Medulla oblongata (tissue), 1 donor: Measurements from ENCODE around the gene RTN4RL2.

Experiments used
- DNase-seq: peaks from one replicate; pipeline ENCODE4 v3.0.0-alpha.2; 2015; ENCODE audit errors: extremely low spot score

RTN4RL2 gene

GRCh38 chr11:57462597-57462996, 2.3 kb downstream of the RTN4RL2 start:
- no peak for DNase-seq

- no peak for DNase-seq
These were observed 3.6 kb downstream of the RTN4RL2 start for GRCh38 chr11:57463671-57464538.

DNA sequence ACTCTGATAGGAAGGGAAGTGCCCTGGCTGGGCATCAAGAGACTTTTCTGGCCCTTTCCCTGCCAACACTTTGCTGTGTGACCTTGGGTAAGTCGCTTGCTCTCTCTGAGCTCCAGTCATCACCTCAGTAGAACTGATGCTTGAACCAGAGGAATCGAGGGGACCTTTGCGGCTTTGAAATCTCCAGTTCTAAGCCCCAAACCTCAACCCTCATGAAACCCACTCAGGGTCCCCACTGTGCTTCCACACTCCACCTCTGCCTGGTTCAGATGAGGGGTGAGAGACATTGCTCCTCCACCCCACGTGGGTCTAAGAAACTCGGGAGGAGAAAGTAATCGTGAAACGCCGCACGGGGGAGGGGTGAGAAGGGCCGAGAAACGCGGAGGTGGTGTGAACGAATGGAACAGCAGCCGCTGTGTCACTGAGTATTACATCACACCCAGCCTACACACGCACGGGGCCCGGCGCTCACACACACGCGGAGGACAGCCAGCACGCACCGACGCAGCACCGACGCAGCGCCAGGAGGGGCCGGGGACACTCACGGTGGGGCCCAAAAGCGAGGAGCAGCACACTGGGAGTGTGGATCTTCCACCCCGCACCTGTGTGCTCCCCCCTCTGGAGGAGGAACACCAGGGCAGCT, 4.3 kb downstream of the RTN4RL2 start:
- DNase-seq, result no peak

DNA sequence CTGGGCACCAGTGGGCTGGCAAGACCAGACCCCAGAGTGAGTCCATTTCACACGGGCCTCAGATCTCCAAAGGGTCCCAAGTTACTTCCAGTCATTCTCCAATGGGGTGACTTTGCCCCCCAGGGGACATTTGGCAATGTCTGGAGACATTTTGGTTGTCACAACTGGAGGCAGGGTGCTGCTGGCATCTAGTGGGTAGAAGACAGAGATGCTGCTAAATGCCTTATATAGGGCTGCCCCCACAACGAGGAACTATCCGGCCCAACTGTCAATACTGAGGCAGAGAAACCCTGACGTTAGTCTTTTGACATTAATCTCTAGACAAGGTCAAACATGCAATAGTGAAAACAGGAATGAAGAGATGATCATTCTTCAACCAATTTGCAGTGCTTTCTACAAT, 6.4 kb downstream of the RTN4RL2 start:
- no peak for DNase-seq

DNA sequence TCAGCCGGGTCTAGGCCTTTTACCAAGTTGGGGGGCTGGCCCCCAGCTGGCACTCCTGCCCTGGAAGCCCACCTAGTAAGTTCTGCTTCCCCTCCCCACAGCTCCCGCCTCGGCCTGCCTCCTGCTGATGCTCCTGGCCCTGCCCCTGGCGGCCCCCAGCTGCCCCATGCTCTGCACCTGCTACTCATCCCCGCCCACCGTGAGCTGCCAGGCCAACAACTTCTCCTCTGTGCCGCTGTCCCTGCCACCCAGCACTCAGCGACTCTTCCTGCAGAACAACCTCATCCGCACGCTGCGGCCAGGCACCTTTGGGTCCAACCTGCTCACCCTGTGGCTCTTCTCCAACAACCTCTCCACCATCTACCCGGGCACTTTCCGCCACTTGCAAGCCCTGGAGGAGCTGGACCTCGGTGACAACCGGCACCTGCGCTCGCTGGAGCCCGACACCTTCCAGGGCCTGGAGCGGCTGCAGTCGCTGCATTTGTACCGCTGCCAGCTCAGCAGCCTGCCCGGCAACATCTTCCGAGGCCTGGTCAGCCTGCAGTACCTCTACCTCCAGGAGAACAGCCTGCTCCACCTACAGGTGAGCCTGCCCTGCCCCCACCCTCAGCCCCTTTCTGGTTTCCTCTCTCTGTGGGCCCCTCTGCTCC, 7.3 kb downstream of the RTN4RL2 start:
- no peak for DNase-seq

DNA sequence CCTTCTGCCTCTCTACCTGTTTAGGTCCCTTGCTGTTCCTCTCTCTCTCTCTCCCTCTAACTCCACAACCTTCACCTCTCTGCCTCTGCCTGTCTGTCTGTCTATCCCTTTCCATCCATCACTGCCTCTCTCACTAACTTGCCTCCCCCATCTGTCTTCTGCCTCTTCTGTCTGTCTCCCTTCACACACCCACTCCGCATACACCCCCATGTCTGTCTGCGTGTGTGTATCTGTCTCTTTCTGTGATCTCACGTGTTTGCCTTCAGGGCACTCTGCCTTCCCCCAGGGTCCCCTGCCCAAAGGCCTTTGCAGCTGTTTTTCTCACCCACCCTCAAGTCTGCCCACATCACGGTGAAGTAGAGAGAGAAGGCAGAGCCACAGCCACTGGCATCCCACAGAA, 7.9 kb downstream of the RTN4RL2 start:
- DNase-seq, result no peak

DNA sequence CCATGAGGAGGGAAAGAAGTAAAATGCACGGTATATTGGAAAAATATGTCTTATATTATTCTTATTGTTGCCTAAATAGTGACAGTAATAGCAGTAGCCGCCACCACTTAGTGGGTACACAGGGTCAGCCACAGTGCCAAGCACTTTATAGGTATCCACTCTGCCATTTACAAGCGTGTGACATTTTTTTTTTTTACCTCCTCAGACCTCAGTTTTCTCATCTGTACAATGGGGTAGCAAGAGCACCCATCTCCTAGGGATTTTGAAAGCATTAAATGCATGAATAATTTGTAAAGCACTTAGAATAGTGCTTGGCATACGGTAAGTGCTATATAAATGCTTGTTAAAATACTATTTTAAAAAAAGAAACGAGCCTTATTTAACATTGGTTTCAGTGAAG, 8.9 kb downstream of the RTN4RL2 start:
- DNase-seq, result no peak

- DNase-seq, result no peak
These were observed 11.2 kb downstream of the RTN4RL2 start for GRCh38 chr11:57471496-57471895.

DNA sequence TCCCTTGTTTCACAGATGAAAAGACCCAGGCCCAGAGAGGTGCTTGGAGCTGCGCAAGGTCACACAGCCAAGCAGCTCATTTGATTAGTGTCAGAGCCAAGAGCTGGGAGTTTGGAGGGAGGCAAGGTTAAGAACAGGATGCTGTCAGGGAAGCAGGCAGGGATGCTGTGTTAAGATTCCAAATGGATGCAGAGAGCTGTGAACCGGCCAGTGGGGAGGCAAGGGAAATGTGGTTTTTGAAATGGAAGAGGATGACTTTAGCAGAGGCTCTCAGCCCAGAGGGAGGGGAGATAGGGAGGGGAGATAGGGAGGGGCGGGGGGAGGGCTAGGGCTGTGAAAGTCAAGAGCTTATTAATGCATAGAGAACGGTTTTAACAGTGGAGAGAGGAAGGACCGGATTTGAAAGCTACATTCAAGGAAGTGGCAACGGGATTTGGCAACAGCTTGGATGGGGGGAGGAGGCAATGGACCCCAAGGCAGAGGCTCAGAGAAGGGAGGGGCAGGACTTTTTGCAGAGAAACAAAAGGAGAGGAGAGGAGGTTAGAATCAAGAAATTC, 13.0 kb downstream of the RTN4RL2 start:
- DNase-seq, result no peak

DNA sequence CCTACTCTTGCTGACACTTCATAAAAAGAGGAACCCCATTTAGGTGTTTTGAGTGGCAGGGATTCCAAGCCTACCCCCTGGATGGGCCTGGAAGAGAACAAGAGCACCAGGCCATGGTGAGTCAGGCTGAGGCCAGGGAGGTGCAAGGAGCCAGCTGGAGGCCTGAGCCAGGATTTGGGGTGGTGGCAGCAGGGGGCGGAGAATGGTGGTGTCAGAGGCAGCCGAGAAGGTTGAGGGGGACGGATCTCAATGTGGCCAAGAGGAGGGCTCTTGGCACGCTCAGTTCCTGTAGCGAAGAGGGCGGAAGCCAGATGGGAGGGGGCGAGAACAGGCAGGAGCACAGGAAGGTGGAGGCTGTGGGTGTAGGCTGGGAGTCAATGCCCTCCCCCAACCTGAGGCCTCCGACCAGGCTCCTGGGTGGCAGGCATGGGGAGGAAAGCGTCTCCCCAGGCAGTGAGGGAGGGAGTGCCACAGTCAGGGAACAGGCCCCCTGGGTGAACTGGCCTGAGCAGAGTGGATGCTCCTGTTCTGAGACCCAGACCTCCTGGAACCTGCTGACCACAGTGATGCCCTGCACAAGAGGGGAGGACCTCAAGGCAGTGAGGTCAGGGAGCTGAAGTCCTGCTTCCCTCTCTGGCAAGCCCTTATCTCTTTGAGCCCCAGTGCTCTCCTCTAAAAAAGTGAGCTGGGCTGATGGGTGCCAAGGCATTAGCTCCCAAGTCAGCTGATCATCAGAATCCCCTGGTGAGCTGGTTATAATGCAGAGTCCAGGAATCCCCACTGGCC, 13.9 kb downstream of the RTN4RL2 start:
- DNase-seq, result no peak

DNA sequence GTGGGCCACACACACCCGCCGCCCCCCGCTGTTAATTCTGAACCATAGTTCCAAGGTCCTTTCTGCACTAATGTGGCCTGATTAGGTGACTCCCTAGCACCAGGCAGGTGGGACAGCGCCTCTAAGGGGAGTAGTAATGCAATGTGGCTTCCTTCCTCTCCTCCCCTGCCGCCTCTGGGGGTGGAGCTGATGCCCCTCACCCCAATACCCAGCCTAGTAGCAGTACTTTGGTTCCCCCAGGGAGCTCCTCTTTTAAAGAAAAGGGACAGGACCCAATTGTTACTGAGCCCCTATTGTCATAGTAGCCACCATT, 14.4 kb downstream of the RTN4RL2 start:
- DNase-seq, result no peak

GRCh38 chr11:57475191-57475590, 14.9 kb downstream of the RTN4RL2 start:
- DNase-seq, result no peak

DNA sequence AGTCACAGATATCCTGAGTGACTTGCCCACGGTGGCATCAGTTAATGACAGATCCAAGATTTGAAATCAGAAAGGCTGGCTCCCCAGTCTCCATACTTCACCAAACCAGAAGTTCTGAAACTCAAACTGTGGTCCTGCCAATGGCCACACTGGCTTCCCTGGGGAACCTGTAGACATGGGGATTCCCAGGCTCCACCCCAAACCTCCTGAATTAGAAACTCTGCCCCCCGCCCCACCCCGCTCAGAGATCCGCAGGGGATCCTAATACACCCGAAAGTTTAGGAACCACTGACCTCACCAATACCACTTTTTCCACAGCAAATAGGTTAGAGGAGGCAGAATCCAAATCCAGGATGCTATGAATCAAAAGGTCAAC, 15.3 kb downstream of the RTN4RL2 start:
- no peak for DNase-seq

DNA sequence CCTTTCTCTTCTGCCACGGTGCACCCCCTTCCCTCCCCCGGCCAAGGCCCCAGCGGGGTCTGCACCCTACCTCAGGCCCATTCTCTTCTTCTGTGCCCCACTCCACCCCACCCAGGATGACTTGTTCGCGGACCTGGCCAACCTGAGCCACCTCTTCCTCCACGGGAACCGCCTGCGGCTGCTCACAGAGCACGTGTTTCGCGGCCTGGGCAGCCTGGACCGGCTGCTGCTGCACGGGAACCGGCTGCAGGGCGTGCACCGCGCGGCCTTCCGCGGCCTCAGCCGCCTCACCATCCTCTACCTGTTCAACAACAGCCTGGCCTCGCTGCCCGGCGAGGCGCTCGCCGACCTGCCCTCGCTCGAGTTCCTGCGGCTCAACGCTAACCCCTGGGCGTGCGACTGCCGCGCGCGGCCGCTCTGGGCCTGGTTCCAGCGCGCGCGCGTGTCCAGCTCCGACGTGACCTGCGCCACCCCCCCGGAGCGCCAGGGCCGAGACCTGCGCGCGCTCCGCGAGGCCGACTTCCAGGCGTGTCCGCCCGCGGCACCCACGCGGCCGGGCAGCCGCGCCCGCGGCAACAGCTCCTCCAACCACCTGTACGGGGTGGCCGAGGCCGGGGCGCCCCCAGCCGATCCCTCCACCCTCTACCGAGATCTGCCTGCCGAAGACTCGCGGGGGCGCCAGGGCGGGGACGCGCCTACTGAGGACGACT, 15.9 kb downstream of the RTN4RL2 start:
- DNase-seq, result no peak

DNA sequence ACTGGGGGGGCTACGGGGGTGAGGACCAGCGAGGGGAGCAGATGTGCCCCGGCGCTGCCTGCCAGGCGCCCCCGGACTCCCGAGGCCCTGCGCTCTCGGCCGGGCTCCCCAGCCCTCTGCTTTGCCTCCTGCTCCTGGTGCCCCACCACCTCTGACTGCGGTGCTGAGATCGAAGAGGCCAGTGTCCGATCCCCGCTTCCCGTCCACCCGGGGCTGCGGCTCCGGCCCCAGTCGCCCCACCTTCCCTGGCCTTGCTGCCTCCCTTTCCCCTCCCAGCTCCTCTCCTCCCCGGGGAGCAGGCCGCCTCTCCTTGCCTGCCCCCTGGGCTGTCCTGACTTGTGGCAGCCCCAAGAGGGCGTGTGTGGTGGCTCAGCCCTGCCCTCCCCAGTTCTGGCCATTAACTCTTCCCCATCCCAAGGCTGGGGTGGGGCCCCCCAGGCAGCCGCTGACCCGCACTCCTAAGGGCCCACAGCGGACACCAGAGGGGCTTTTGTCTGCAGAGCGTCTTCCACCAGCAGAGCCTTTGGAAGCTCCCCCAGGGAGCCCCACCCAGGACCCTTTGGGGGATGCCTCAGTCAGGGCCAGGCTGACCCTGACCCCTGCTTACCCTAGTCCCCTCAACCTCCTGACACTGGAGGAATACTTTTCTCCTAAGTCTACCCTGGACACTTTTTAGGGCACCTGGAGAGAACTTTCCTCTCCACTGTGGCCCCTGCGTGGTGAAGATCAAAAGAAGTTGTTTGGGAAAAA, 16.6 kb downstream of the RTN4RL2 start:
- DNase-seq, result peak; percentile 28

GRCh38 chr11:57477507-57478189, 17.3 kb downstream of the RTN4RL2 start:
- no peak for DNase-seq

- no peak for DNase-seq
These were observed 18.8 kb downstream of the RTN4RL2 start for GRCh38 chr11:57479021-57479663.

- no peak for DNase-seq
These were observed 19.6 kb downstream of the RTN4RL2 start for GRCh38 chr11:57479911-57480310.

DNA sequence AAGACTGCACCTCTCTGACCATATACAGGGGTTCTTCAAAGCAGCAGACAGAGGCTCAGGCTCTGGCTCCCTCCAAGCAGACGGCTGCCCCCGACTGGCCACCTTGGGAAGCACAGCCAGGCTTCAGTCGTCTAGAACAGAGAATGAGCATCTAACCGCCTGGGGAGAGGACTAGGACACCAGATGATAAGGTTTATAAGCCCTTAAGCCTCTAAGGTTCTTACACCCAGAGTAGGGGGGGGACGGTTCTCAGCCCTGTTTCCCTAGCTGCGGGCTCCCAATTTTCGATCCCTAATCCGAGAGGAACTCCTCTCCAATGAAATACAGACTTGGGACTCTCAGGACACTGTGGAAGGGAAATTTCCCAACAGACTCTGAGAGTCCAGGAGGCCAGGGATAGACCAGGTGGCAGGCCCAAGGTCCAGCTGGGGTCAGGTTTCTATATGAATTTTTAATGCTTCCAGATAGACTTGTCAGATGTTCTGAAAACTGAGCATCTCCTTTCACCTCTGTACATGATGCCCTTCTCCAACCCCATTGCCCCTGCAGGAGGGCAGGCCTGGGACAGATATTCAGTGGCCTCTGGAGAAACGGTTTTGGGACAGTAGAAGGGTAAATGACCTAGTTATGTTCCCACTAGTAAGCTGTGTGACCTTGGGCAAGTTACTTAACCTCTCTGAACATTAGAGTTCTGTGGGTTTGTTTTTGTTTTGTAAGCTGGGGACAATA, 20.2 kb downstream of the RTN4RL2 start:
- peak; percentile 42 for DNase-seq
